A673 (cell line): ENCODE results near the gene CDC73. TPM values are rescaled to one million over a fixed set of nuclear protein-coding genes. Genes with fewer than 3 reads are reported as not detected.

Source experiments
- BruUV-seq: library from RNA; stranded (reverse); fragments of 400-500 nt; replicated peaks from 2 replicates; lab custom pipeline; 2021; lab: Mats Ljungman, UMichigan
- CTCF ChIA-PET: fragments of 300-600 bp; sonication (Branson Sonifier 250); formaldehyde crosslinking; loops from one replicate; lab custom pipeline; 2022; ENCODE audit warnings: antibody characterized with exemption; lab: Charles Lee
- POLR2A ChIA-PET: fragments of 300-600 bp; sonication (Branson Sonifier 250); formaldehyde crosslinking; loops from one replicate; lab custom pipeline; 2022; ENCODE audit warnings: antibody characterized with exemption; ENCODE audit not compliant: low non-redundant PET; lab: Charles Lee
- DNase-seq: peaks from one replicate; pipeline ENCODE4 v3.0.0-alpha.2; 2015; ENCODE audit warnings: low spot score
- H3K27ac ChIP-seq: fragments of 200-600 bp; sonication (generic); 2 replicates; pipeline ENCODE4 v1.5.1; 2016; ENCODE audit warnings: mixed run types, low read depth, mild to moderate bottlenecking, mixed read lengths, antibody characterized with exemption, low read length; ENCODE audit not compliant: poor library complexity, severe bottlenecking
- H3K27me3 ChIP-seq: fragments of 200-600 bp; sonication (generic); replicated peaks from 2 replicates; pipeline ENCODE4 v1.6.1; 2017; ENCODE audit warnings: mixed run types, low read depth, mild to moderate bottlenecking, mixed read lengths, antibody characterized with exemption, low read length; ENCODE audit not compliant: insufficient read depth, poor library complexity
- H3K36me3 ChIP-seq: fragments of 200-600 bp; sonication (generic); 2 replicates; pipeline ENCODE4 v1.6.1; 2016; ENCODE audit warnings: mixed run types, mild to moderate bottlenecking, mixed read lengths, antibody characterized with exemption, low read length; ENCODE audit not compliant: insufficient read depth, poor library complexity, severe bottlenecking
- H3K4me1 ChIP-seq: fragments of 200-600 bp; sonication (generic); 2 replicates; pipeline ENCODE4 v1.6.1; 2017; ENCODE audit warnings: mixed run types, mild to moderate bottlenecking, mixed read lengths, antibody characterized with exemption, low read length; ENCODE audit not compliant: insufficient read depth, poor library complexity, severe bottlenecking
- H3K4me3 ChIP-seq: fragments of 200-600 bp; sonication (generic); 2 replicates; pipeline ENCODE4 v1.5.1; 2016; ENCODE audit warnings: low read depth, mixed run types, mild to moderate bottlenecking, mixed read lengths, low read length; ENCODE audit not compliant: poor library complexity, severe bottlenecking
- H3K9me3 ChIP-seq: fragments of 200-600 bp; sonication (generic); 2 replicates; pipeline ENCODE4 v1.6.1; 2016; ENCODE audit warnings: mixed run types, low read depth, mild to moderate bottlenecking, mixed read lengths, antibody characterized with exemption, low read length; ENCODE audit not compliant: poor library complexity, severe bottlenecking
- CTCF ChIP-seq: fragments of 300-800, 200-600 bp; sonication (generic); conservative IDR thresholded peaks from 2 replicates; pipeline ENCODE4 v1.5.1; 2017; ENCODE audit warnings: low read depth, mild to moderate bottlenecking, antibody characterized with exemption, low read length, moderate library complexity, mixed read lengths
- EZH2 ChIP-seq: fragments of 200-600 bp; sonication (generic); IDR thresholded peaks from 2 replicates; pipeline ENCODE4 v1.6.1; 2017; ENCODE audit warnings: borderline replicate concordance, low read depth, mild to moderate bottlenecking, mixed read lengths, antibody characterized with exemption, low read length; ENCODE audit not compliant: poor library complexity, severe bottlenecking
- intact Hi-C: fragments of 100-400 bp; cut with micrococcal nuclease; formaldehyde crosslinking; loops from one replicate; pipeline ENCODE4 v1.10.0; 2022; ENCODE audit not compliant: unreplicated experiment
- total RNA-seq: library from RNA; stranded (reverse); gene quantifications from 2 replicates; pipeline ENCODE4 v1.2.3, GENCODE V29; 2021

Gene CDC73
- total RNA-seq, 1 experiment from 2014 or later = 71.0 TPM

GRCh38 chr1:193125369-193125768 is 3.5 kb downstream of the CDC73 start:
- POLR2A ChIA-PET = no interaction called here
- Histone ChIP-seq H3K9me3 (no peaks in the 10 kb centered on the region), H3K27me3 (no peaks in the 10 kb centered on the region), H3K4me1 (peaks cover 9% of the 10 kb centered on the region), H3K36me3 (peaks cover 43% of the 10 kb centered on the region), H3K4me3 (no peak overlapping the region), H3K27ac (no peak overlapping the region)
- intact Hi-C loops = no loop called here
- no TSS peak for BruUV-seq
- TF ChIP-seq CTCF (no peak), EZH2 (no peak)
- no peak for DNase-seq
- CTCF ChIA-PET = no interaction called here

DNA sequence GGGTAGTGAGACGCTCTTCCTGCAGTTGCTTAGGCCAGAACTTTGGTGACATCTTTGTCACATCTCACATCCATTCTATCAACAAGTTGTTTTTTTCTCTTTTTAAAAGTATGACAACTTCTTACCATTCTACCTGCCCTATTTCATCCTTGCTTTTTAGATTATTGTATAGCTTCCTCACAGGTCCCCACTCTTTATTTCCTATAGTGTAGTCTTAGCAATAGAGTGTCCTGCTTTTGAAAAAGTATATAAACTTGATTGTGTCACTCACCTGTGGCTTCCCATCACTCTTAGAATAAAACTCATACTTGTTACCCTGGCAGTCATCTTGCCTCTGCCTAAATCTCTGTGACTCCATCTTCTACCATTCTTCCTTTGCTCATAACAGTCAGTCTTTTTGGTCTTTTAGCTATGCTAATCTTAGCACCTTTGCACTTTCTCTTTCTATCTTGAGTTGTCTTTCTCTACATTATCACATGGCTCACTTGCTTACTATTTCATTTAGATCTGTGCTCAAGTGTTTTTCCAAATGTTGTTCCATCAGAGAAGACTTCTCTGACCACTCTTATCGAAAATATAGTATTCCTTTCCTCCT is 9.5 kb downstream of the CDC73 start:
- ChIA-PET CTCF (no interaction called here), POLR2A (no interaction called here)
- Histone ChIP-seq H3K9me3 (no peaks in the 10 kb centered on the region), H3K36me3 (peaks cover 60% of the 10 kb centered on the region), H3K4me3 (no peak overlapping the region), H3K27ac (no peak overlapping the region), H3K27me3 (no peaks in the 10 kb centered on the region), H3K4me1 (no peaks in the 10 kb centered on the region)
- TF ChIP-seq CTCF = no peak
- no peak for TF ChIP-seq EZH2
- BruUV-seq = no TSS peak
- intact Hi-C loops = no loop called here
- DNase-seq = no peak

- CTCF ChIA-PET = no interaction called here
These were observed 18.4 kb downstream of the CDC73 start for GRCh38 chr1:193140254-193140653.

More at GRCh38 chr1:193140254-193140653, 18.4 kb downstream of the CDC73 start:
- Histone ChIP-seq H3K4me1 (peaks cover 12% of the 10 kb centered on the region), H3K36me3 (peaks cover 79% of the 10 kb centered on the region), H3K27me3 (no peaks in the 10 kb centered on the region), H3K9me3 (no peaks in the 10 kb centered on the region), H3K4me3 (no peak overlapping the region), H3K27ac (no peak overlapping the region)
- DNase-seq = no peak
- intact Hi-C loops = no loop called here
- TF ChIP-seq CTCF = no peak
- no peak for TF ChIP-seq EZH2
- no TSS peak for BruUV-seq
- POLR2A ChIA-PET = no interaction called here
